ENCODE data around the gene TP53TG3C. TPM values are rescaled to one million over a fixed set of nuclear protein-coding genes. Genes with fewer than 3 reads are reported as not detected.

The TP53TG3C gene, protein sequence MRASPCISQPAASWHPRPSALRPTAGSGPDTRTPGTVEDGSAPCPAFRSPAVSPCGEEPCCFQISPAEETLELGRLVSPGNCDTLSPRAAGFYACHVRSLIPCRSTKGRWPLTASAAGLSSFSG
- total RNA-seq = not detected in 2 replicates

DNA sequence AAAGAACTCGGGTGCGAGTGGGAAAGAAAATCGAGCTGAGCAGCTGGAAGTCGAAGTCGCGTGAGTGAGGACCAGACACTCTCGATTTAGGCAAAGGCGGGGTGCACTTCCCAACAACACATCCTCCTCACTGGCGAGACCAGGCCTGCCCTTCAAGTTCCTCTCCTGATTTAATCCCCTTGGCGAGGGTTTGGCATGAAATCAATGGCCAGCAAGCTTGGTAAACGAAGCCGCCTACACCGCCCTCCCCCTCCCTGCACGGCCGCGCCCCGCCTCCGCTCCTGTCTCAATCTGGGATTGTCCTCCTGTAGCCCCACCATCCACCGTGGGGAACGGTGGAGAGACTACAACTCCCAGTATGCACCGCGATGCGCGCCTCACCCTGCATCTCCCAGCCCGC is at the start of gene TP53TG3C:
TSS of gene TP53TG3C (plus strand) at position 301 of the 400 bp plus-strand sequence. CDS start at position 369, 68 bp downstream.

Other genes with a start within 250 kb of the TP53TG3C start
- not detected in 2 replicates for gene TP53TG3E, start 110.1 kb downstream of the TP53TG3C start, total RNA-seq
- gene TP53TG3B, start 166.6 kb downstream of the TP53TG3C start, total RNA-seq = not detected in 2 replicates

Data from mammary microvascular endothelial cell (primary cell).